GM19372 (cell line): ENCODE measurements around the gene ATP2B2.

Source experiments
- ATAC-seq: cut with Tn5 transposase; IDR thresholded peaks from one replicate; pipeline ENCODE4 v1.9.1; 2021; ENCODE audit warnings: mild to moderate bottlenecking, low read depth, moderate library complexity; ENCODE audit not compliant: unreplicated experiment

Gene ATP2B2

DNA sequence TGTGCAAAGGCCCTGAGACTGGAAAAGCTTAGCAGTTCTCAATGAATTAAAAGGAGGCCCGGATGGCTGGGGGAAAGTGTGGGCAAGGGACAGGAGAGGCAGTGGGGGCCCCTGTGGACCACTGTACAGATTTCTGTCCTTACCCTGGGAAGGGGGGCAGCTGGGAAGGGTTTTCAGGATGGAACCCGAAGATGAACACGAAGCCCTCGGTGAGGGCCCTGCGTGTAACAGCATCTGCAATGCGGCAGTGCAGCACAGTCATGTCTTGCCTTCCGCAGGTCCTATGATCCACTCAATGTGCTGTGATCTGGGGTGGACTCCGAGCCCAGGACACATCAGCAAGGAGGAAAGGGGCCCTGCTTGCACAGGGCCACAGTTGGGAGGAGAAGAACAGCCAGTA, 7.9 kb upstream of the ATP2B2 start:
- ATAC-seq: no peak

DNA sequence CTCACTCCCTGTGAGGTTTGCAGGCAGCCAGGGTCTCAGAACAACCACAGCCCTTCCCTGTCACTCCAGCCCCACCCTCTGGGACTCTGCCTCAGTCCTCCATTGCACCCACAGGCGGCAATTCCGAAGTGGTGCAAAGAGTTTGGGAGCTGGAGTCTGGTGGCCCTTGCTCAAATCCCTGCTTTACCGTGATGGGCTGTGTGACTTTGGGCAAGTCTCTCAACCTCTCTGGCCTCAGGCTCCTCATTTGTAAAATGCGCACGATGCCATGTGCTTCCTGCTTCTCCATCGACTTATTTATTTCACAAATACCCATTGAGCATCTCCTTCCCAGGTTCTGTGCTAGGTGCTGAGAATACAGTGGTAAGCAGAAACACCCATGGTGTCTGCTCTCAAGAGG, 7.3 kb upstream of the ATP2B2 start:
- no peak for ATAC-seq

DNA sequence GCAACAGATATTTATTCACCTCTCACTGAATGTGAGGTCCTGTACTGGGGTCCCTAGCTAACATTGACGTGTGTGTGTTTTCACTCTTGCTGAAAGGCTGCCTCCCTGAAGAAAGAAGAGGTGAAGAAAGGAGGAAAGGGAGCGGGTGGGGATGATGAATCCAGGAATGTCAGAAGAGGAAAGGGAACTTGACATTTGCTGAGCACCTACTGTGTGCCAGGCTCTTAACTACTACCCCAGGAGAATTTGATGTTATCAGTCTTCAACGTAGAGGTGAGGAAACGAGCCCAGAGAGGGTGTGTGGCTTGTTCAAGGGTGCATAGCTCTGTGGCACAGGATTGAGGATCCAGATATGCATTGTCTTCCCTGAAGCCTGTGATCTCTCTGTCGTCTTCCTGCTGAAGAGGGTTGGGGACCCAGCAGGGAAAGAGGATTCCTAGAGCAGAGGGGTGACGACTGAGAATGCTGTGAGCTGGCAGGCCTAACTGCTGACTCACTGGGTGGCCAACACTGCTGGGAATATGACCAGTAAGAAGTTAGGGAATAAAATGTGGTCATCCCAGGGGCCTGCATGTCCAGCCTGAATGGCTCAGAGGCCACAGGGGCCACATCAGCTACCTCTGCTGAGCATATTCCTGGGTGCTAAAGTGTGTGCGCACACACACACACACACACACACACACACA, 6.6 kb upstream of the ATP2B2 start:
- ATAC-seq: no peak

DNA sequence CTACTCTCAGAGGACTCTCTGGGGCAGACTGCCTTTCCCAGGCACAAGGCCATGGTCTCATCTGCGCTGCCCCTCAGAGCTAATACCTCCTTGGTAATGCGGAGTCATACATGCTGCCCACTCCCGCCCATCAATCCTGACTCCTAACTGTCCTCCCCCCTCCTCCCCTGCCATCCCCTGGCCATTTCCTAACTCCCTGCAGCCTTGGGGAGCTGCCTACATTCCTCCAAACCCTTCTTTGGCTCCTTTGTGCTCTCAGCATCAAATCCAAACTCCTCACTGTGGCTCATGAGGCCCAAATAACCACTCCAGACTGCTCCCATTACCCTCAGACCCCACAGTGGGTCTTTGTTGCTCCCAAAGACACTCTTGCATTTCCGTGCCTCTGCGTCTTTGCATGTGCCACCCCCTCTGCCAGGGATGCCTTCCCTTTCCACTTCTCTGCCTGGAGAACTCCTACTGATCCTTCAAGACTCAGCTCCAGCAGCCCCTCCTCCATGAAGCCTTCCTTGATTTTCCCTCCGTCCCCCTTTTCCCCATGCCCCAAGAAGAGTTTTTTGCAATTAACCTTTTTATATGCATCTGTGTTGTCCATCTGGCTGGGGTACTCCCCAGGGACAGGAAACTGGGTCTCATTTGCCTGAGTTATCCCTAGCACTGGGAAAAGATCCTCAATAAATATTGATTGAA, 5.5 kb upstream of the ATP2B2 start:
- ATAC-seq: no peak

DNA sequence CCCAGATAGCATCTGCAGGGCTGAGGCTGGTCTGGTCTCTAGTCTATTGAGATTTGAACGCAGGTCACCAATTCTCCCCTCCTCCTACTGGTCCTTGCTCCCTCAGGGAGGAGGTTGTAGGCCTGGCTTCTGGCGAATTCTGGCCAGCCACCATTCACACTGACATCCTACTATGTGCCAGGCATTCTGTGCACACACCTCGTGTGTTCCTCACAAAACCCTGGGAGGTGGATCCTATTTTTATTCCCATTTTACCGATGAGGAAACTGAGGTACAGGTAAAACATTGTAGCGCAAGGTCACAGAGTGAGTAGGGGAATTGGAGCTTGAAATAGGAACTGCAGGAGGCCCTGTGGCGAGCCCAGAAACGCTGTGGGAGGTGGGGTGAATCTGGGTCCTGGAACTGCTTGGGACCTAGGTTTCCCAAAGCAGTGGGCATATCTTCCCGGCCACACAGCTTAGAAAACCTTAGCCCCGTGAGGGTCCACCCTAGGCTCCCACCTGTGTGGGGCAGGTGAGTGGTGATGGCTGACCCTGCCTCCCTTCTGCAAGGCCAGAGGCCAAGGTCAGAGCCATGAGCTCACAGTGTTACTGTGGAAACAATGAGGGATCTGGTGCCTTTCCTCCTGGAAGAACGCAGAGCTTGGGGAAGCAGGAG, 4.8 kb upstream of the ATP2B2 start:
- no peak for ATAC-seq

DNA sequence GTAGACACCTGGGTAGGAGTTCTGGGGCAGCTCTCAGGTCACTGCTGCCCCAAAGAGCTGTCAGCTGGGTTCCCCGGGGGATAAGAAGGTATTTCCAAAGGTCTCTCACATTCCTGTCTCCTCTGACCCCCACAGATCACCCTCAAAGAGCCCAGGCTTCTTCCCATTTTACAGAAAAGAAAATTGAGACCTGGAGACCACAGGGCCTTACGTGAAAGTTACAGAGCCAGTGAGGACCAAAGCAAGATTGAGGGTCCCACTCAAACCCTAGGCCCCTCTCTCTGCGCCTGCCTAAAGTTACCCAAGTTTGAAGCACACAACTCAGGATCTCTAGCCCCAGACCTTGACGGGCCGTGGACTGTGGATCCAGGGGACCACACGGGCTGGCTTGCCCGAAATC, 3.9 kb upstream of the ATP2B2 start:
- no peak for ATAC-seq

DNA sequence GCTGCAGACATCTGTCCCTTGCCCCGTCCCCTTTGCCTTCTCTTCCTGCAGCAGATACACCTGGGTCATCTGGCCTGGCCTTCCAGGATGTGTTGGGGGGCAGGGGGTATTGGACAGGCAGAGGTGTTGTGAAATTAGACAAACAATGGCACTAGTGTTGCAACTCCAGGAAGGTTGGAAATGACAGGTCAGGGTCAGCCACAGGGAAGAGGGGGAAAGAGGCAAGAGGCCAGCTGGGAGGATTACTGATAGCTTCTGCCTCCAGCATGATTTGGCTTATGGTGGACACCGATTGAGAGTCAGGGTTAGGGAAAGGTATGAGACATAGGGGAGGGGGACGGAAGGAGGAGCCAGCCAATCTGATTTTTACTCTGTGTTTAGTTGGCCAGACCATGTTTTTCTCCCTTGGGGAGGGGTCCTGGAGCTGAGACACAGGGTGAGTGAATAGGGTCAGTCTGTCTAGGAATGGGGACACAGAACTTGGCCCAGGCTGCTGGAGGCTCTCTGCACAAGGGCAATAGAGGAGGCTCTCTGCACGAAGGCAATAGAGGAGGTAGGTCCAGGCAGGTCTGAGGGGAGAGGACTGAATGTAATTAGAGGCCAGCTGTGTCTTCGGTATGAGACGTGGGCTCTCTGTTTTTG, 3.4 kb upstream of the ATP2B2 start:
- ATAC-seq: no peak

DNA sequence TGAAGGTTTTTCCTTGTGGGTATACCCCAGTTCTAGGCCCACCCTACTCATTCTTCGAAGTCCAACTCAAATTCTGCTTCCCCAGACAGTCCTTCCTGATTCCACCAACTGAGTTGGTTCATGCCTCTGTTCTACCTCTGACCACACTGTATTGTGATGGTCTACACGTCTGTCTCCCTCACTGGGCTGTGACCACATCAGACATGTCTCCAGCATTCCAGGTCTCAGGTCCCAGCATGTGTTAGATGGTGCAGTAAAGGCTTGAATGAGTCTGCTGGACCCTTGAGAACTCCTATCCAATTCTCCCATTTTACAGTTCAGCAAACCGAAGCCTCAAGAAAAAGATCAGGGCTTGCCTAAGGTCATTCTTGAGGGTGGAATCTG, 2.8 kb upstream of the ATP2B2 start:
- no peak for ATAC-seq

DNA sequence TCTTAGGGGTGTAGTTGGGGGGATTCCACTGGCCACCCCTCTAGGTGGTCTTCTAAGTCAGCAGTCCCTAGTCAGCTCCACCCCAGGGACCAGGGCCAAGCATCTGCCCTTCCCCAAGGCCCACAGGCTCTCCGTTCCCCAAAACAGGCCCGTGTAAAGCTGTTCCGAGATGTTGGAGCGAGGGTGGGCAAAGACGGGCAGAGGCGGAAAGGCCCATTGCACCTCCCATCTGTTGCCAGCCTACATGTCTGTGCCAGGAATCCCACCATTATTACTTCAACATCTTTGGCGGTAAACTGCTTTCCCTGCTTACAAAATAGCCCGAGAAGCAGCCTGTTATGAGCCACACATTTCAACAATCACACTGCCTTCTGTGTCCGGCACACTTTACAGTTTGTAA, 1.9 kb upstream of the ATP2B2 start:
- ATAC-seq: no peak

DNA sequence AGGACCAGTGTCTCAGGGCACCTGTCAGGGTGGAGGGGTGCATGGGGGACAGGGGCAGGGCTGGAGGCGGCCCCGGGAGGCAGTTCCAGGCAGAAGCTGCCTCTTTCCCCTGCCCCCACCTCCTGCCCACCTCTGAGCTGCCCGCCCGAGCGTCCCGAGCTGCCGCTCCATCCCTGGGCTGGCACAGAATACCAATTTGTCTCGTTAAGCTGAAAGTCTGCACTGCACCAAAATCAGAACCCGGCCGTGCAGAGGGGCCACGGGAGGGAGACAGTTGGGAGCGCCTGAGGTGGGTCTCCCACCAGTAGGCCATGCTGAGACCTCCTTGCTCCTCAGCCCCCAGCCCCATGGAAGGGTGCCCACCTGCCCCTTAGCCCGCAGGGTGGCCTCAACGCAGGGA, 1.3 kb upstream of the ATP2B2 start:
- no peak for ATAC-seq

DNA sequence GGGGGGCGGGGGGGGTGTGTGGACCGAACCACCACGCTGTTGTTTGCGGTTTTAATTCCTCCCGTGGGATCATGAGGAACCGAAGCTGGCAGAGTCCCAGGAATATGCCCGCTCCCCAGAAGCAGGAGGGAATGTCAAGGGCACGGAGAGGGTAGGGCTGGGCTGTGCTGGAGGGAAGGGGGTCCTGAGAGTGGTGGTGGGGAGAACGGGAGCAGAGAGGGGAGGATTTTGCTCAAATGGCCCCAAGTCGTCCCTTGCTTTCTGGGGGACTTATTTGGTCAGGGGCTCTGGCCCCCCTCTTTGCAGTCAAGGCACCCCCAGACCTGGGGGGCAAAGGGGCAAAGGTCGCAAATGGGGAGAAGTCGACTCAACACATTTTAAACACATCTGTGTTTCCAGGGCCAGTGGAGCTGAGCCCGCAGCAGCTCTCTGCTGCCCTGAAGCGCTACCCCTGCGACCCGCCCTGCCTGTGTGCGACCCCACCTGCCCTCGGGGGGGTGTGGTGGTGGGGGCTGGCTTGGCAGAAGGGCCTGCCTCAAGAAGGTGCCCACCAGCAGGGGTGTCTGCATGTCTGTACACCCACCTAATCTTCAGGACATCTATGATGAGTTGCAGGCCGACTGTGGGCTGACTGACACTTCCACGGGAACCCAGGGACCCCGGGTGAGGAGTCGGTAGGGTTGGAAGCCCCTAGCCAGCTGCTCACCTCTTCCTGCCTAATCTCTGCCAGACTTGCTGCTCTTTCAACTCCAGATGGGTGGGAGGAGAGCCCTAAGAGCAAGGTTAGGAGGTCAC, 602 bp upstream of the ATP2B2 start:
- no peak for ATAC-seq

DNA sequence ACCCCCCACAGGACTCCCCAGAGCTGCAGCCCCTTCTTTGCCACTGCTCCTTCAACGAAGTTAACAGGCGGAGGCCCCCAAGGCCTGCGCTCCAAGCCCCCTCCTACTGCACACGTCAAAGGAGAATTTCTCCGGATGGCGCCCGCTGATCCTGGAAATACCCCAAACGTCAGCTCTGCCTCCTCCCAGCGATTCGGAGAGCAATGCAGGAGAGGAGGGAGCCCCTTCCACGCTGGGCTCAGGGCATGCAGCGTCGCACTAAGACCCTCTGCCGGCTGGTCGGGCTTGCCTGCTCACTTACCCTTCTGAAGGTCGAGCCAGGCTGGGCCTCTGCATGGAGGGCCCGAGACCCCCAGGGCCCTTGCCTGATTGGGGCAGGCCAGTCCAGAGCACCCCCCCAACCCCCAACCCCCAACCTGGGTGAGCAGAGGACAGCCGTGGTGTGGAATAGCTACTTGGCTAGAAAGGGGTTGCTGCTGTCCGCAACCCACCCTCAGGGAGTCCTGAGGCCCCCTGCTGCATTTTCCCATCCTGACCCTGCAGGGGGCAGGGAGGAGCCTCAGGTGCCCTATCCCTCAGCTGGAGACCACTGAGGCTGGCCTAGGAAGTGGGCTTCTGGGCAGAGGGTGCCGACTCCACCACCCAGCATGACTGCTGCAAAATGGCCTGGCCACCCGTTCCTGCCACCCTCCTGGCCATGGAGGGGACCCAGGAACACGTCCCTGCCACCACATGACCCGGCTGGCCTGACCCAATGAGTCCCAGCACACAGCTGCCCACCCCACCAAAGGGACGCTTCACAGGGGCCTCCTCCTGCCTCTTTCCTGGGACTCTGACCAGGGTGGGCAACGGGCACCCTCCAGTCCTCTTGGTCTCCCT, 976 bp downstream of the ATP2B2 start:
- ATAC-seq: no peak

DNA sequence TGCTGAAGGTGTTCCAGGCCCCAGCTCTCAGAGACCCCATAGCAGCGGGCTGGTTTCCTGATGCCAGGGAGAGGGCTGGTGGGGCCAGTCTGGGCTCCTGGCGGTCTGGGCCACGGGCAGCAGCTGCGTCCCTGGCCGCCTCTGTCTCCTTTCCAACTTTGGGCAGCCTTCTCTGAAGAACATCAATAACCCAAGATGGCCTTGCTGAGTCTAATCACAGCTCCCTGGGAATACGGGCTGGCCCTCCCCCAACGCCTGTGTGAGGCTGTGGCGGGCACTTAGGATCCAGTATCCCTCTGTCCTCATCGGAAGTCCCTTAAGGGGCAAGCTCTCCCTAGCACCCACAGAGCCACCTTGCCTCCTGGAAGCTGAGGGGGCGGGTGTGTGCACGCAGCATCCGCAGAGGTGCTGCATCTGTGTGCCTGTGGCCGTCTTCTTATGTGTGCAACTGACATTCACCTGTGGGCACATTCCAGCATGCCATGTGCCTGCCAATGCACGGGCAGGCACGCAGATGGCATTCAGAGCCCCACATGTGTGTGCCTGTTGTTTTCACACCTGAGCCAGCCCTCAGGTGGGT, 2.1 kb downstream of the ATP2B2 start:
- ATAC-seq: no peak

DNA sequence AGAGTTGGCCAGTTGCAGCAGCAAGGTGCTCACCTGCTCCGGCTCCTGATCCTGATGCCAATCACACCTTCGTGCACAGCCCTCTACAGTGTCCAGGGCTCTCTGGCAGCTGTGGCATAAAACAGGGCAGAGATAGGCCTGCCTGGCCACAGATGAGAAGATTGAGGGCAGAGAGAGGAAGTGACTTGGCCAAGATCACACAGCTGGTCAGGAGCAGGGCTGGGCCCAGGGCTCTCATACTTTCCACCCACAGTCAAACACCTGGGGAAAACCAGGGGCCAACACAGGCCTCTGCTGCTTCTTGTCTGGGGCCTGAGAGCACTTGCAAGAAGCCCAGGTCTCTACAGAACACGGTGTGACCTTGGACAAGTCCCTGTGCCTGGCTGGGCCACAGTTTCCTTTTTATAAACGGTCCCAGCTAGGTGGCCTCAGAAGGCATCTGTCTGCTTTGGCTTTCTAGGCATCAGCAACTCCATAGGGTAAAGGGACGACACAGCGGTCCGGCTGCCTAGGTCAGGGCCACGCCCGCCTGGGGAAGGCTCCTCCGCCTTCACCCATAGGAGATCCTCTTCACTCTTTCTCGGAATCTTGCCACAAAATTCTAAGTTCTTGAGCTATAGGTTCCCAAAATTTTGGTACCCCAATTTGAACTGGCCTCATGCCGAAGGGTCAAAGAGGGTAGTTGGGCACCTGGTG, 3.1 kb downstream of the ATP2B2 start:
- ATAC-seq: no peak

DNA sequence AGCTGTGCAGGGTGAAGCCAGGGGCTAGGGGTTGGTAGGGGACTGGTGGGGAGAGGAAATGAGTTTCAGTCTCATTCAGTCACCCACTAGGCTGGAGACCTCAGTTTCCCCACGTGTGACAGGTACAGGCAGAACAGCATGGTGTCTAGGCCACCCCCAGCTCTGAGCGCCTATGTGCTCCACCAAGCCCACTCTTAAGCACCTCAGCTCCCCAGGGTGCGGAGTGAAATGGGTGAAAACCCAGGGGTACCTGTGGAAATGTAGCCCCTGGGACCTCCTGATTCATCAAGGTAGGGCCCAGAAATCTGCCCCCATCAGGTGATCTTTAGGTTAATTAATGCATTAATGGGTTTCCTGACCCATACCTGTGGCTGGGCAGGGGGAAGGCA, 3.7 kb downstream of the ATP2B2 start:
- ATAC-seq: no peak

DNA sequence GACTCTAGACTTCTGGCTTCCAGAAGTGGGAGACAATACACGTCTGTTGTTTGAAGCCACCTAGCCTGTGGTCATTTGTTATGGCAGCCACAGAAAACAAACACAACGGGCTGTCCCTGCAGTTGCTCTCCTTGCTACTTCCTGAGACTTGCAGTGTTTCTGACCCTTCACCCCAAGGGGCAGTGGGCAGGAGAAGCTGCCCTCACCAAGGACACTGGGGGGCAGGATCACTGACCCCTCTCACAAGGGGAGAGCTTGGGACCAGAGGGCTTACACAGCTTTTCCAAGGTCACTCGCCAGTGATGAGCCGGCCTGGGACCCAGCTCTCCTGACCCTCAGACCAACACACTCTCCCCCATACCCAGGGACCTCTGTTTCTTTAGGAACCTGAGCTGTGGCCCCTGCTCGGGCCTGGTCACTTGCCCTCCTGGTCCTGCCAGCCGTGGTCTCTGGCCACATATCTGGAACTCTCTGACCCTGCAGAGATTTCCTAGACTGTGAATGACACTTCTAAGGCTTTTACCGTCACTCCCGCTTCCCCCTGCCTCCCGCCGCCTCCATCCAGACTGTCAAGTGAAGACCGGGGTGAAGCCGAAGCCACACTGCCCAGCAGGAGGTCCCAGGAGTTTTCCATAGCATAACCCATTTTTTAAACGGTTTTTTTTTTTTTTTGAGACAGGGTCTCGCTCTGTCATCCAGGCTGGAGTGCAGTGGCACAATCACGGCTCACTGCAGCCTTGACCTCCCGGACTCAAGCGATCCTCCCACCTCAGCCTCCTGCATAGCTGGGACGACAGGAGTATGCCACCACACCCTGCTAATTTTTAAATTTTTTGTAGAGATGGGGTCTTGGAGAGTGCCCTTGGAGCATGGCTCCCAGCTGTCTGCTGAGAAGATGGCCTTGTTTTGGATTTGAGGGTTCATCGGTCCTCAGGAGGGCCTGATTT, 4.4 kb downstream of the ATP2B2 start:
- no peak for ATAC-seq

DNA sequence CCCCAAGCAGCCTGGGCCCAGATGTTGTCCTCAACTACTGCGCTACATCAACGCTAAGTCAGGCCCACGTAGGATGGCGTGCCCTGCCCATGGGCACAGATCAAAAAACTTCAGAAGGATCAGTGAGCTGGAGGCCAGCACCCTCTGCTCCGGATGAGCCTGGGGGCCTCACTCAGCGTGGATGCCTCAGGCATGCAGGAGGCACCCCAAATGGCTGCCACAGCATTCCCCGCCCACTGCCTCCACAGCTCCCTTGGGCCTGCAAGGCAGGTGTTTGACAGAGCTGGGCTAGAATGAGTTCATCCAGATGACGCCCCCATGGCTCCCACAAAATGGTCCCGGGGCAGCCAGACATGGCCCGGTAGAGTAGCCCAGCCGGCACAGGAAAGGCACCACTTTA, 7.1 kb downstream of the ATP2B2 start:
- no peak for ATAC-seq

DNA sequence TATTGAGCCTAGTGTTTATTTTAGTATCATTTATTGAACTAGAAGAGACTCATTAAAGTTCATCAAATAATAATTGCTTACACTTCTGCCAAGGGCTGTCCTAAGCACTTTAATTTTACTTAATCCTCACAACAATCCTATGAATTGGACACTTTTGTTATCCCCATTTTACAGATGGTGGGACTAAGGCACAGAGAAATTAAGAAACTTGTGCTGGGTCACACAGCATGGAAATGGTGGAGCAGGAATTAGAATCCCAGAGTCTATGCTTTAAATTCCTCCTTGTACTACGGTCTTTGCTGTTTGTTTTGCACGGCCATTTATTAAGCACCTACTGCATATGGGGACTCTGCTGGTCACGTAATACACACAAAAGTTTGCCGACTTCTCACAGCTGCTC, 7.9 kb downstream of the ATP2B2 start:
- ATAC-seq: no peak
